Subcutaneous adipose tissue (tissue), 4 donors: ENCODE results near the gene PRKCB. TPM values are rescaled to one million over a fixed set of nuclear protein-coding genes. Genes with fewer than 3 reads are reported as not detected.

ENCODE experiments used
- total RNA-seq, 4 donors: library from RNA; depleted of rRNA; stranded (reverse); fragments of >200 nt; gene quantifications; one replicate each; pipeline ENCODE4 v1.1.0, GENCODE V29; 2016
- TF ChIP-seq, protein P1 (sequence below): fragments of 450-650 bp; IDR thresholded peaks from one replicate; pipeline ENCODE4 v1.5.1; 2016; ENCODE audit warnings: low read depth, mild to moderate bottlenecking, control low read depth, antibody characterized with exemption, moderate library complexity

Gene PRKCB
- total RNA-seq, 4 donors from 2014 or later = 3.4 to 16.5 (median 5.7) TPM

DNA sequence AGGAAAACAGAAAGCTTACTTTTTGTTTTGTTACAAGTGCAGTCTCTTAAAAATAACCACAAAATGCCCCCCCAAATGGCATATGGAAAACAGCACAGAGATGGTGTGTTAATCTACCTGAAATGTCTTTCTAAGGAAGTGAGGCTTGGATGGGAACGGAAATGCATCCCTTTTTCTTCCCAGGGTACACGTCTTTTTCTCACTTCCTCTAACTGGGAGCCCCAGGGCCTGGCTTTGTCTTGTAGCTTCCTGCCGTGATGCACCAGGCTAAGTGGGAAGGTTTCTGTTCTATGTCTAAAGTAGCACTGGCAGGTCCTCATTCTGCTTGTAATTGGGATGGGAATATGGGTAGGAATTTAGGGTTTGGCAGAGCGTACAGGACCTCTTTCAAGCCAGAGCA, 367.9 kb downstream of the PRKCB start:
- TF ChIP-seq, protein P1, sequence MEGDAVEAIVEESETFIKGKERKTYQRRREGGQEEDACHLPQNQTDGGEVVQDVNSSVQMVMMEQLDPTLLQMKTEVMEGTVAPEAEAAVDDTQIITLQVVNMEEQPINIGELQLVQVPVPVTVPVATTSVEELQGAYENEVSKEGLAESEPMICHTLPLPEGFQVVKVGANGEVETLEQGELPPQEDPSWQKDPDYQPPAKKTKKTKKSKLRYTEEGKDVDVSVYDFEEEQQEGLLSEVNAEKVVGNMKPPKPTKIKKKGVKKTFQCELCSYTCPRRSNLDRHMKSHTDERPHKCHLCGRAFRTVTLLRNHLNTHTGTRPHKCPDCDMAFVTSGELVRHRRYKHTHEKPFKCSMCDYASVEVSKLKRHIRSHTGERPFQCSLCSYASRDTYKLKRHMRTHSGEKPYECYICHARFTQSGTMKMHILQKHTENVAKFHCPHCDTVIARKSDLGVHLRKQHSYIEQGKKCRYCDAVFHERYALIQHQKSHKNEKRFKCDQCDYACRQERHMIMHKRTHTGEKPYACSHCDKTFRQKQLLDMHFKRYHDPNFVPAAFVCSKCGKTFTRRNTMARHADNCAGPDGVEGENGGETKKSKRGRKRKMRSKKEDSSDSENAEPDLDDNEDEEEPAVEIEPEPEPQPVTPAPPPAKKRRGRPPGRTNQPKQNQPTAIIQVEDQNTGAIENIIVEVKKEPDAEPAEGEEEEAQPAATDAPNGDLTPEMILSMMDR = no peak

DNA sequence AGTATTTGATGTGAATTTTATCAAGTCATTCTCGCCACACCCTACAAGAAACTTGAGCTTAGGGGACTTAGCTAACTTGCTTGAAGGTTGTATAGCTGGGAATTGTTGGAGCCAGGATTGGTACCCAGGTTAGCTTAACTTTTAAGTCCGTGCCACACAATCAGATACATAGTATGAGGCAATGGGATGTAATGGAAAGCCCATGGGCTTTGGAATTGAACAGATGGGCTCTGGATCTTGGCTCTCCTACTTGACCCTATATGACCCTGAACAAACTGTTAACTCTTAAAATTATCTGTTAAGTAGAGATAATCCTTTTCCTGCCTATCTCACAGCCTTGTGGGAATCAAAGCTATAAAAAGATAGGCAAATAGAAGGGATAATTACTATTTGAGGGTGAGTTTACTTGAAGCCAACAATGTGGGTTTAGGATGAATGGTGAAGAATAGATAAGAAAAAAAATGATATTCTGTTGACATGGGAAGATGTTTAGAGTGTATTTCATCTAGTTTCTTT, 368.4 kb downstream of the PRKCB start:
- TF ChIP-seq, protein P1 = no peak

DNA sequence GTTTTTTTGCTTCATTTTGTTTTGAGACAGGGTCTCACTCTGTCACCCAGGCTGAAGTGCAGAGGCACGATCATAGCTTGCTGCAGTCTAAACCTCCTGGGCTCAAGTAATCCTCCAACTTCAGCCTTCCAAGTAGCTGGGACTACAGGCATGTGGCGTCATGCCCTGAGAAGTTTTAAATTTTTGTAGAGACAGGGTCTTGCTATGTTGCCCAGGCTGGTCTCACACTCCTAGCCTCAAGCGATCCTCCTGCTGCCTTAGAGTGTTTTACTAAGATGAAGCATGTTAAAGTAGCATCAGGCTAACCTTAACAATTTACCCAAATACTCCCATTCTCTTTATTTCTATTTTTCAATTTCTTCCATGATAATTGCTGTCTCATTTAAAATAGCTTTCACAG, 371.1 kb downstream of the PRKCB start:
- TF ChIP-seq, protein P1 = no peak

DNA sequence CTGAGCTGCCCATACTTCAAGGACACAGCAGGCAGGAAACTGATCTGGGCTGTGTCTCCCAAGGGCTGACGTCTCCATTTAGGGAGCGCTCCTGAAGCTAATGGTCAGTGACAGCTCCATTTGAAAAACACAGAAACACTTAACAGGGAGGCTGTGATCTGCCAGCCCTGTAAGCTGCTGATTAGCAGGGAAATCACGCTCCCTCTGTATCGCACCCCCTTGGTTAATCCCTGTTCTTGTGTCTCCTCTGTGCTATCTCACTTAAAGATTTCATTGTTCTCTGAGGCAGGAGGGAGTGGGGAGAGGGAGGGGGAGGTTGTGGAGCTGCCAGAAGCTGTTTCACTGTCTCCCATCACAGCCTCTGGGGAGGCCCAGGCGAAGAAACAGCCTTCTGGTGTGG, 372.9 kb downstream of the PRKCB start:
- TF ChIP-seq, protein P1 = no peak

DNA sequence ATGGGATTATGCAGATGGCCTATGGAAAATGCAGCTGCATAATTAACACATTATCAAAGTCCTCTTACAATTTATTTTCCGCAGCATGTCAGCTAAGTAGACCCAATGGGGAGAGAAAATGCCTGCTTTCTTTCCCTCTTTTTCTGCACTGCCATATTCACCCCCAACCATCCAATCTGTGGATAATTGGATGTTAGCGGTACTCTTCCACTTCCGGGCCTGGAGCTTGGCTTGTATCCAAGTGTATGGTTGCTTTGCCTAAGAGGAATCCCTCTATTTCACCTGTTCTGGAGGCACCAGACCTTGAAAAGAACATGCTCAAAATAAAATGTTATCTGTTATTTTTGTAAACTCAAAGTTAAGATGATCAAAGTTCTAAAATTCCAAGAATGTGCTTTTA, 379.2 kb downstream of the PRKCB start:
- TF ChIP-seq, protein P1 = no peak

DNA sequence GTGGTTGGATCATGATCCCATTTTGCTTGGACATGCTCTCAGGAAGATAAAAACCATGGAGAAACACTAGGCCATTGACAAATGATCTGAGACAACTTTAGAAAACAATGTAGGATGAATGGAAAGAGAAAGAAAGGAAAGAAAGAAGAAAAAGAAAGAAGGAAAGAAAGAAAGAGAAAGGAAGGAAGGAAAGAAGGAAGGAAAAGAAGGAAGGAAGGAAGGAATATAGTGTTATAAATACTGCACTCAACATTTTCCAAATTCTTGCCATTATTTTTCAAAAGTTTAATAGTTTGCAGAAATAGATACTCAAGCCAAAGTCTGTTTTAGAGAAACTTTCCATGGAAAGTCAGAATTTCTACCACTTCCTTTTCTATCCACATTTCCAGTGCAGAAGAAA, 381.2 kb downstream of the PRKCB start:
- TF ChIP-seq, protein P1 = no peak

DNA sequence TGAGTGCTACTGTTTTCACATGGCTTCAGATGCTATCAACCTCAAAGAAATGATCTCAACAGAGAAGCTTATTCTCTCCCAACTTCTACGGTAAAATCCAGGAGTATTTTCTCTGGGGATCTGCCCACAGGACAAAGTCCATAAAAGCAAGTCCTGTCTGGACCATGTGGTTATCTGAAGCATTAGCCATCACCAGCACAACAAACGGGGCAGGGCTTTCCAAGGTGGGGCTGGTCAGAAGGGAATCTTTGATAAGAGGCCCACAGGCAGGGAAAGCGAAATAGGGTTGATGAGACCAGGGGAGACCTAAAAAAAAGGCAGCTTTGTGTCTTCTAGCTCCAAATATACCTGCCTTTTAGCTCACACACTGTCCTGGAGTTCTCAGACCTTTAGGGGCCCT, 381.7 kb downstream of the PRKCB start:
- TF ChIP-seq, protein P1 = no peak

DNA sequence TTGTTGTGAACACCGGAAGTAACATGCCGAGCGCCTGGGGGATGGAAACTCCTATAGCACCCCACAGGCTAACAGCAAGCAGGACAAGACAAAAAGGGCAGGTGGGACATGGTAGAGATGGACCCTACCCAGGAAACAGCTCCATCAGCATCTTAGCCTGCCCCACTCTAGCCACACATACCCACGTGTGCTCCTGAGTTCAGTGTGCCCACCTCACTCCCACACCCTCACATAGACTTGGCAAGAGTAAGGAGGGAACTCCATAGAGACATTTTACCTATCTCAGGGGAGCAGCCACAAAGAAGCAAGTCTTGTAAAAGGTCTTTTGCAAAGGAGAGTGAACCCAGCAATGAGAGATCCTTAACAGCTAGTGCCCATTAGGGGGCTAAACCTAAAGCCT, 382.5 kb downstream of the PRKCB start:
- TF ChIP-seq, protein P1 = no peak
